Hepatocyte (in vitro differentiated cells): ENCODE results near the gene GALNT14.

Experiments
- CTCF ChIP-seq: fragments of 200-600 bp; sonication (generic); IDR thresholded peaks from 2 replicates; pipeline ENCODE4 v1.5.1; 2016; ENCODE audit warnings: antibody characterized with exemption, mild to moderate bottlenecking; ENCODE audit not compliant: poor library complexity
- EZH2 ChIP-seq: fragments of 200-600 bp; sonication (generic); IDR thresholded peaks from 2 replicates; pipeline ENCODE4 v1.6.1; 2016; ENCODE audit warnings: antibody characterized with exemption, mild to moderate bottlenecking, borderline replicate concordance

DNA sequence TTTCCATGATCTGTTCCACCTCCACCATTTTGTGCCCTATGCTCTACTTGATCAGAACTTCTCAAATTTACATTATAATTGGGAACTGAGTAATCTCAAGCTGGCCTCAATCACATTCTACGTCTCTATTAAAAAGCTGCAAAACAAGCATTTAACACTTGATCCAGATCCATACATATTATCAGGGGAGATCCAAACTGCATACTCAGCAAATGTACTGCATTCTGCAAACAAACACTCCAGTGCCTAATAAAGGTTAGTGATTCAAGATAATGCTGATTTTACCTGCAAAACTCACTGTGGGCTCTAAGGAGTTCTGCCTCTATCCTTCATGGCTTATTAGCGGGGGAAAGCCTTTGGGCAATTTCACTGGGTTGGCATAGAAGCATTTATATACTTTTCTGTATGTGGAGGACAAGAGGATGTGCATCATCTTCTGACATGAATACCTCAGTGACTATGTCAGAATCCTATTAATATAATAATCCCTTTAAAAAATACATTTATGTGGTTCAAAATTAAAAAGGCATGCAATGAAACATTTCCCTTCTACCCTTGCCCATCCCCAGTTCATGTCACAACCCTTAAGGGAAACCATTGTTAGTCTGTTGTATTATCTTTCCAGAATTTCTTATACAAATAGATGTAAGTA is 40.2 kb downstream of the GALNT14 start:
- no peak for TF ChIP-seq CTCF
- TF ChIP-seq EZH2: no peak
